ENCODE data around the gene CALCOCO2.
"Not testable (repeated sequence)": the region's sequence is repeated elsewhere in the genome, so short reads cannot be mapped to it uniquely, and the experiment has no call there.

The CALCOCO2 gene

DNA sequence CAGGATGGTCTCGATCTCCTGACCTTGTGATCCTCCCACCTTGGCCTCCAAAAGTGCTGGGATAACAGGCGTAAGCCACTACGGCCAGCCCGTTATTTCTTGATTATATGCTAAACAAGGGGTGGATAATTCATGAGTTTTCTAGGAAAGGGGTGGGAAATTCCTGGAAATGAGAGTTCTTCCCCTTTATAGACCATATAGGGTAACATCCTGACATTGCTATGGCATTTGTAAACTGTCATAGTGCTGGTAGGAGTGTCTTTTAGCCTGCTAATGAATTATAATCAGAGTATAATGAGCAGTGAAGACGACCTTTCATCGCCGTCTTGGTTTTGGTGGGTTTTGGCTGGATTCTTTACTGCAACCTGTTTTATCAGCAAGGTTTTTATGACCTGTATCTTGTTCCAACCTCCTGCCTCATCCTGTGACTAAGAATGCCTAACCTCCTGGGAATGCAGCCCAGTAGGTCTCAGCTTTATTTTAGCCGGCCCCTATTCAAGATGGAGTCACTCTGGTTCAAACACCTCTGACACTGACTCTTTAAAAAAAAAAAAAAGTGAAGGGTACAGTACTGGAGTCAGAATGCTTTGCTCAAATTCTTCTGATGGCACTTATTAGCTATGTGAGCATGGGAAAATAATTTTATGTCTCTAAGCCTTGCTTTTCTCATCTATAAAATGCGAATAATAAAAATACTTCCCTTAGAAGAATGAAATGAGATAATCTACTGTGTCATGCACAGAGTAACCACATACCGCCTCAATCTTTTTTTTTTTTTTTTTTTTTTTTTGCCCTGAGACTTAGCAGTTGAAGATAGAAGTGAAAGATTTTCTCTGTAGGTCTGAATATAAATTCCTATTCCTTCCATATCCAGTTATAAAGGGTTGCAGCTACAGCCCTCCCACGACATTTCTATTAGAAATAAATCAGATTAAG, 5.1 kb upstream of the CALCOCO2 start:
- no peak for DNase-seq (ENCODE audit: low read depth in 2 of 2)

DNA sequence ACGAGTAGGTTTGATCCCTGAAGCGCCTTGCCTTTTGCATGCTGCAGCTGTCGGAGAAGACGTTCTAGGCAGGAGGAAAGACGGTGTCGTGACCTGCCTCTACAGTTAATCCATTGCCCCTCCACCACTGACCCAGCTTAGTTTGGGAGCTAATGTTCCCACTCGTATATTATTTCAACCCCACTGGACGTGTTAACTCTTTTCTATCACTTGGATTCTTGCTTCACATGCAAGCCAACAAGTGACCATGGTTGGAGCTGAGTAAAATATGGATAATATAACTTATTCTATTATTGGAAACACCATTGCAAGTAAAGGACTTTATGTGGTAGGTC, 681 bp downstream of the CALCOCO2 start:
- no peak for DNase-seq (ENCODE audit: low read depth in 2 of 2)

DNA sequence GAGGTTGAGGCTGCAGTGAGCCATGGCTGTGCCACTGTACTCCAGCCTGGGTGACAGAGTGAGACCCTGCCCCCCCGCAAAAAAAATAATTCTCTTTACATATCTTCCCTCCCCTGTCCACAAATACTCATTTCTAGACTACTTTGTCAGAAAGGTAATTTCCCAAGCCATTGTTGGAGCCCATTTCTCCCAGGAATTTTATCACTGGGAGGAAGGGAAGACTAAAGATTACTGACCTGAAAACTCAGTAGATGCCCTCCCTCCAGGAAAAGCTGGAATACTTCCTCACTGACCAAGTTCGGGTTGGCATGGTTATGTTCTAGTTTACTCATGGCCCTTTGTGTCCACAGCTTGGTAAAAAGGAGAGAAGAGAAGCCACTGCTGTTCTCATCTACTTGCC, 4.1 kb downstream of the CALCOCO2 start:
- no peak for DNase-seq (ENCODE audit: low read depth in 2 of 2)

- no peak for DNase-seq (ENCODE audit: low read depth in 2 of 2)
Measured at GRCh38 chr17:48835971-48836370, 5.1 kb downstream of the CALCOCO2 start.

GRCh38 chr17:48837458-48837857, 6.6 kb downstream of the CALCOCO2 start:
- not testable (repeated sequence) for DNase-seq (ENCODE audit: low read depth in 2 of 2)

- DNase-seq (ENCODE audit: low read depth in 2 of 2): no peak
Measured at GRCh38 chr17:48840441-48840840, 9.6 kb downstream of the CALCOCO2 start.

GRCh38 chr17:48841395-48841831, 10.6 kb downstream of the CALCOCO2 start:
- DNase-seq (ENCODE audit: low read depth in 2 of 2): no peak

DNA sequence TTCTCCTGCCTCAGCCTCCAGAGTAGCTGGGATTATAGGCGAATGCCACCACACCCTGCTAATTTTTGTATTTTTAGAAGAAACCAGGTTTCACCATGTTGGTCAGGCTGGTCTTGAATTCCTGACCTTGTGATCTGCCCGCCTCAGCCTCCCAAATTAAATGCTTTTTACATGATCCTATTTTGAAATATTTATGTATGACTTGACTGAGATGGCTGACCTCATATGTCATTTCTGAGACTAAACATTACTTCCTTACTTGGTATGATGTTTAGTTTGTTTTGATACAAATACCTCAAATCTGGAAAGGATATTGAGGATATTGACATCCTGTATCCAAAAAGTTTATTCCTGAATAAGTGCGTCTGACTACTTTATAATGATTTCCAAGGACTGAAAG, 11.9 kb downstream of the CALCOCO2 start:
- DNase-seq (ENCODE audit: low read depth in 2 of 2): no peak

- no peak for DNase-seq (ENCODE audit: low read depth in 2 of 2)
Measured at GRCh38 chr17:48843187-48843900, 12.5 kb downstream of the CALCOCO2 start.

DNA sequence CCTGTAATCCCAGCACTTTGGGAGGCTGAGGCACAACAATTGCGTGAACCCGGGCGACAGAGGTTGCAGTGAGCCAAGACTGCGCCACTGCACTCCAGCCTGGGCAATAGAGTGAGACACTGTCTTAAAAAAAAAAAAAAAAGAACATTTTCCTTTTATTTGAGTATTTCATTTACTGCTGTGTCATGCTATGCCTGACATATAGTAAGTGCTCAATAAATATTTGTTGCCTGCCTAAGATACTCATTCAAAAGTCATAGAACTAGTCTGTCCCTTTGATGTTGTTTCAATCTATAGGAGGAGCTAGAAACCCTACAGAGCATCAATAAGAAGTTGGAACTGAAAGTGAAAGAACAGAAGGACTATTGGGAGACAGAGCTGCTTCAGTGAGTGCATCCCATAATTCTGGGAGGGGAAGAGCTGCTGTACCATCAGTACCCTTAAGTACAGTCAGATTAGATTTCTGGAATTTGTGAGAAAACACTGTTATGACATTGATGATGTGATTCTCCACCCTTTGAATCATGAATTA, 20.0 kb downstream of the CALCOCO2 start:
- no peak for DNase-seq (ENCODE audit: low read depth in 2 of 2)

- DNase-seq (ENCODE audit: low read depth in 2 of 2): no peak
Measured at GRCh38 chr17:48854774-48855476, 24.1 kb downstream of the CALCOCO2 start.

- no peak for DNase-seq (ENCODE audit: low read depth in 2 of 2)
Measured at GRCh38 chr17:48856122-48856821, 25.4 kb downstream of the CALCOCO2 start.

GRCh38 chr17:48860034-48860433, 29.2 kb downstream of the CALCOCO2 start:
- DNase-seq (ENCODE audit: low read depth in 2 of 2): no peak

- no peak for DNase-seq (ENCODE audit: low read depth in 2 of 2)
Measured at GRCh38 chr17:48860456-48860855, 29.6 kb downstream of the CALCOCO2 start.

GRCh38 chr17:48868916-48869500, 38.2 kb downstream of the CALCOCO2 start:
- DNase-seq (ENCODE audit: low read depth in 2 of 2): no peak

DNA sequence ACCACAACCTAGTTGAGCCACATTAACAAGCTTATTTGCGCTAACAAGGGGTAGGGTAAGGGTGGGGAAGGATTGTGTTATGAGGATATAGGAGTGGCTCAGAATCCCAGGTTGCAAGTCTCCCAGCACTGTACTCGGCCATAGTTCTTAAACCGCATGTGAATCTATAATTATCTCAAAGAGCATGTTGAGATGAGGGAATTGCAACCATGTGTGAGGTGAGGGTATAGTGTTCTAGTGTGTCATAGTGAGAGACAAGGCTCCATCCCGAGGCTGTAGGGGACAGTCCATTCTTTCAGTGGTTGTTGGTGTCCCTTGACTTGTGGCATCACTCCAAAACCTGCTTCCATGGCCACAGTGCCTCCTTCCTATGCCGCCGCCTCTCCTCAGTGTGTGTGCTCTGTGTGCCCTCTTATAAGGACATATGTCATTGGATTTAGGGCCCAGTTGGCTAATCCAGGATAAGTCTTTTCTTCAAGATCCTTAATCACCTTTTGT, 39.0 kb downstream of the CALCOCO2 start:
- no peak for DNase-seq (ENCODE audit: low read depth in 2 of 2)

DNA sequence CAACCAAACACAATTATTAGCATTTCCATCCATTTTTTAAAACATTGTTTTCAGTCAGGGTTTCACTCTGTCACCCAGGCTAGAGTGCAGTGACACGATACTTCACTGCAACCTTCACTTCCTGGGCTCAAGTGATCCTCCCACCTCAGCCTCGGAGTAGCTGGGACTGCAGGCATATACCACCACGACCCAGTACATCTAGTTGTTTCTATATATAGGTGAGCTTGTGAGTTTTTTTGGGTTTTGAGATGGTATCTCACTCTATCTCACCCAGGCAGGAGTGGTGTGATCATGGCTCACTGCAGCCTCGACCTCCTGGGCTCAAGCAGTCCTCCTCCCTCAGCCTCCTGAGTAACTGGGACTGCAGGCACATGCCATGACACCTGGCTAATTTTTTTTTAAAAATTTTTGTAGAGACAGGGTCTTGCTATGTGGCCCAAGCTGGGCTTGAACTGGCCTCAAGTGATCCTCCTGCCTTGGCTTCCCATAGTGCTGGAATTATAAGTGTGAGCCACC, 40.3 kb downstream of the CALCOCO2 start:
- DNase-seq (ENCODE audit: low read depth in 2 of 2): no peak

DNA sequence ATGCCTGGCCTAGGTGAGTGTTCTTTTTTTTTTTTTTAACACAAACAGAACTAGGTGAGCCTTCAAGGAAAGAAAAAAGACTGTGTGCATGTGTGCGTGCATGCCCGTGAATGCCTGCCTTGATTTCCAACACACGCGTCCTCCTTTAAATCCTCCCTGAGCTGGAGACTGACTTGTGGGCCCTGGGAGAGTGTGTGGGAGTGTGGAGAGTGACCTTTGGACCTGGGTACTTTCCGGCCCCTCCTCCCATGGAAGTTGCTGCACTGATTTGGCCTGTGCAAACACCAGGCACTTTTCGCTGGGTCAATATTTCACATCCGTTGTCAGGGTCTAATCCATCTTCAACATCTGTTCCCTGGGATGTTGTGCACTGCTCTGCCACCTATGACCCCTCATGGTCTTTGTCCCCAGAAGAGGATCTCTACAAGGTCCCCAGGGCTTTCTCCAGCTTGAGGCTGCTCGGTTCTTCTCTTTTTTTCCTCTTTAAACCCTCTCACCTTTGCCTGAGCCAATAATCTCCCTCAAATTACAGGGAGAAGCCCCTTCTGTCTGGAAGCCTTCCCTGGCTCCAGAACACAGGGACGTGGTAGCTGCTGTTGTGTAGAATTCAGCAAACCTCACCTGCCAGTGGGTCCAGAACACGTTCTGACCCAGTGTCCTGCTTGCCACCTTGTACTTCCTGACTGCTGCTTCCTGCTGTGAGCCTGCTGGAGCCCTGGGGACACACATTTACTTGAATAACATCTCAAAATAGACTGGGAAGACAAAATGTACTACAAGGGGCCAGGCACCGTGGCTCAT, 40.9 kb downstream of the CALCOCO2 start:
- DNase-seq (ENCODE audit: low read depth in 2 of 2): no peak

GRCh38 chr17:48872409-48872808, 41.6 kb downstream of the CALCOCO2 start:
- DNase-seq (ENCODE audit: low read depth in 2 of 2): not testable (repeated sequence)

GRCh38 chr17:48873209-48873608, 42.4 kb downstream of the CALCOCO2 start:
- DNase-seq (ENCODE audit: low read depth in 2 of 2): no peak

Measured in activated CD4-positive, alpha-beta T cell treated with anti-CD3 and anti-CD28 coated beads for 24 hours (primary cell).